Esophagus squamous epithelium (tissue), 4 donors: ENCODE measurements around the gene WDFY3.

Experiments
- POLR2A ChIP-seq, 4 donors: fragments of 450-650 bp; IDR thresholded peaks; one replicate each; pipeline ENCODE4 v1.6.1; 2017; ENCODE audit warnings: antibody characterized with exemption in 4 of 4, mild to moderate bottlenecking in 4 of 4, moderate library complexity in 3 of 4
- TF ChIP-seq, protein P1 (sequence below), 6 experiments: fragments of 450-650 bp in 4 of 6; fragments of 200-600 bp in 2 of 6; sonication (generic) in 2 of 6; IDR thresholded peaks; one replicate each; pipeline ENCODE4 v1.5.1; 2016 to 2019; ENCODE audit warnings: antibody characterized with exemption in 6 of 6, mild to moderate bottlenecking in 4 of 6, moderate library complexity in 4 of 6

DNA sequence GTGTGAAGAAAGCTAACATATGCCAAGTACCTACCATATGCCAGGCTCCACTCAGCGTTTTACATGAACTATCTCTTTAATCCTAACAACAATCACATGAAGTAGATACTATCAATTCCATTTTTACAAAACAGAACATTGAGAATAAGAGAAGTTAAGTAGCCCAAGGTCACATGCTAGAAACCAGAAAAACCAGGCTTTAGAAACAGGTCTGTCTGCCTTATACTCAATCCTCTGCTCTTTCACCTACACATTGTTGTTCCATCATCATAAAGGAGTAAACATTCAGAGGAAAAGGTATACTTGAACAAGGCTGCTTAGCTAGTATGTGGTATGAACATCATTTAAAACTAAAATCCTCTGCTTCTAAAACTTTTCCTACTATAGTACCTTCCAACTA lies 42.1 kb downstream of the WDFY3 start:
- TF ChIP-seq, protein P1, sequence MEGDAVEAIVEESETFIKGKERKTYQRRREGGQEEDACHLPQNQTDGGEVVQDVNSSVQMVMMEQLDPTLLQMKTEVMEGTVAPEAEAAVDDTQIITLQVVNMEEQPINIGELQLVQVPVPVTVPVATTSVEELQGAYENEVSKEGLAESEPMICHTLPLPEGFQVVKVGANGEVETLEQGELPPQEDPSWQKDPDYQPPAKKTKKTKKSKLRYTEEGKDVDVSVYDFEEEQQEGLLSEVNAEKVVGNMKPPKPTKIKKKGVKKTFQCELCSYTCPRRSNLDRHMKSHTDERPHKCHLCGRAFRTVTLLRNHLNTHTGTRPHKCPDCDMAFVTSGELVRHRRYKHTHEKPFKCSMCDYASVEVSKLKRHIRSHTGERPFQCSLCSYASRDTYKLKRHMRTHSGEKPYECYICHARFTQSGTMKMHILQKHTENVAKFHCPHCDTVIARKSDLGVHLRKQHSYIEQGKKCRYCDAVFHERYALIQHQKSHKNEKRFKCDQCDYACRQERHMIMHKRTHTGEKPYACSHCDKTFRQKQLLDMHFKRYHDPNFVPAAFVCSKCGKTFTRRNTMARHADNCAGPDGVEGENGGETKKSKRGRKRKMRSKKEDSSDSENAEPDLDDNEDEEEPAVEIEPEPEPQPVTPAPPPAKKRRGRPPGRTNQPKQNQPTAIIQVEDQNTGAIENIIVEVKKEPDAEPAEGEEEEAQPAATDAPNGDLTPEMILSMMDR (IDR thresholded peaks at IDR 0.05), result no peak
- no peak for TF ChIP-seq POLR2A (IDR thresholded peaks at IDR 0.05)
